ENCODE results near the gene CAB39L. TPM values are rescaled to one million over a fixed set of nuclear protein-coding genes. Genes with fewer than 3 reads are reported as not detected.

CAB39L gene
- total RNA-seq, 2 experiments from 2014 or later: 9.6 to 28.6 TPM

DNA sequence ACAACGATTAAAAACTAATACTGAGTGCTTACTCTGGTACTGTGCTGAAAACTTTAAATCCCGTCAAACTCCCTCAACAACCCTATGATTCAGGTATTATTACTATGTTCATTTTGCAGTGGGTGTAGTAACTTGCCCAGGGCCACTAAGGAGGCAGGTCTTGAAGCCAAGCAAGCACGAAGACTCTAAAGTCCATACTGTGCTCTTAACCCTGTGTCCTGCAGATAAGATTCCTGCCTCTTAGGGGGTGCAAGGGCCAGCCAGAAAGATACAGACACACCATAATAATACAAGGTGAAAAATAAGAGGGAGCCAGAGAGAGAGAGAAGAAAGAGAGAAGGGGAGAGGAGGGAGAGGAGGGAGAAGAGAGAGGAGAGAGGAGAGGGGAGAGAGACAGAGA is 100.6 kb downstream of the CAB39L start:
- Histone ChIP-seq H3K4me2 (ENCODE audit: low read length) (no peak overlapping the region), H3K9me2 (ENCODE audit: insufficient read depth, low read length) (no peaks in the 10 kb centered on the region), H3K36me3 (ENCODE audit: insufficient read depth, low read length) (peaks cover 49% of the 10 kb centered on the region), H3K27ac (ENCODE audit: low read depth, low read length, poor library complexity, severe bottlenecking) (no peak overlapping the region), H4K20me1 (ENCODE audit: insufficient read depth, low read length) (no peaks in the 10 kb centered on the region), H3K9me3 (ENCODE audit: low read length) (no peaks in the 10 kb centered on the region), H3K4me3 (ENCODE audit: low read depth, low read length, poor library complexity, severe bottlenecking) (no peak overlapping the region), H3K79me2 (ENCODE audit: insufficient read depth, low read depth, low read length) (no peaks in the 10 kb centered on the region), H3K4me1 (ENCODE audit: insufficient read depth, low read length, poor library complexity, severe bottlenecking) (no peaks in the 10 kb centered on the region), H2AFZ (ENCODE audit: low read length) (no peak overlapping the region)
- ChIA-PET CTCF (ENCODE audit: unreplicated experiment) (no interaction called here), POLR2A (interaction anchor here (0.6 kb wide), 2 partner anchors 32 to 135 kb away, joined by 3 read pairs; no protein-coding TSS in a partner anchor)
- BruUV-seq (replicated peaks): no TSS peak
- intact Hi-C loops (cut with micrococcal nuclease; ENCODE audit: unreplicated experiment): no loop called here
- TF ChIP-seq CTCF (conservative IDR thresholded peaks at IDR 0.05; ENCODE audit: low read length): no peak
- TF ChIP-seq EZH2phosphoT487 (IDR thresholded peaks at IDR 0.05; ENCODE audit: borderline replicate concordance, low read depth, low read length): no peak
- no peak for DNase-seq (ENCODE audit: low spot score)

DNA sequence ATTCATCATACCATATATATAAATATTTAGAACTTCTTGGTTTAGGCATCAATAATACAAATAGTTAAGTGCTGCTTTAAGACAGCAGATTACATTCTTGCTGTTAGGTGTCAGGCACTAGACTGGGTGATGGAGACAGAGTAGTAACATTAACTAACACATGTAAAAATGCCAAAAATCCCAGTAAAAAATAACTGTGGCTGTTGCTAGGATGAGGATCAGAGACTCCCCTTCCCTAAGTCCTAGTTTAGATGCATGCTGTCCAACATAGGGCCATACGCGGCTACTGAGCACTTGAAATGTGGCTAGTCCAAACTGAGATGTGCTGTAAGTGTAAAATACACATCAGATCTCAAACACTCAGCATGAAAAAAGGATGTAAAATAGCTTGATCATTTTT is 101.4 kb downstream of the CAB39L start:
- no TSS peak for BruUV-seq (replicated peaks)
- H4K20me1 ChIP-seq (ENCODE audit: insufficient read depth, low read length): no peaks in the 10 kb centered on the region
- no peak overlapping the region for H3K4me3 ChIP-seq (ENCODE audit: low read depth, low read length, poor library complexity, severe bottlenecking)
- H3K79me2 ChIP-seq (ENCODE audit: insufficient read depth, low read depth, low read length): no peaks in the 10 kb centered on the region
- H3K27ac ChIP-seq (ENCODE audit: low read depth, low read length, poor library complexity, severe bottlenecking): no peak overlapping the region
- TF ChIP-seq CTCF (conservative IDR thresholded peaks at IDR 0.05; ENCODE audit: low read length) (no peak), EZH2phosphoT487 (IDR thresholded peaks at IDR 0.05; ENCODE audit: borderline replicate concordance, low read depth, low read length) (no peak)
- ChIA-PET CTCF (ENCODE audit: unreplicated experiment) (no interaction called here), POLR2A (interaction anchor here (0.6 kb wide), 1 partner anchor 134 kb away, joined by 3 read pairs; no protein-coding TSS in a partner anchor)
- H3K9me2 ChIP-seq (ENCODE audit: insufficient read depth, low read length): no peaks in the 10 kb centered on the region
- H2AFZ ChIP-seq (ENCODE audit: low read length): no peak overlapping the region
- intact Hi-C loops (cut with micrococcal nuclease; ENCODE audit: unreplicated experiment): no loop called here
- H3K4me2 ChIP-seq (ENCODE audit: low read length): no peak overlapping the region
- DNase-seq (ENCODE audit: low spot score): no peak
- H3K4me1 ChIP-seq (ENCODE audit: insufficient read depth, low read length, poor library complexity, severe bottlenecking): no peaks in the 10 kb centered on the region
- H3K36me3 ChIP-seq (ENCODE audit: insufficient read depth, low read length): peaks cover 51% of the 10 kb centered on the region
- H3K9me3 ChIP-seq (ENCODE audit: low read length): no peaks in the 10 kb centered on the region

DNA sequence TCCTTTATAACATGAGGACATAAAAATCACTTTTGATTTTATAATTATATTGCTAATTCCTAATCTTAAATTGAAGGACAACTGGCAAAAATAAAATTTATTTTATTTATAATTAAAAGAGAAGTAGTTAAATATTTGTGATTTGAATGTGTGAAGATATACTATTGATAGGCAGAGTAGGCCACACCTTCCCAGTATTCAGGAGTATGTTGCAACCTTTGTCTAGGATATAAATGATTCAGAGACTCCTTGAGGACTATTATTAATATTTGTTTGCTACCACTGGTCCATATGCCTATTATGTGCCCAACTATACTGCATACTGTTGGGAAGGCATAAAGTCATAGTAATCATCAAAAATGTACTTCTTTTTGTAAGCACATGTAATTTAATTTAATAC is 101.9 kb downstream of the CAB39L start:
- ChIA-PET CTCF (ENCODE audit: unreplicated experiment) (no interaction called here), POLR2A (no interaction called here)
- no peak for DNase-seq (ENCODE audit: low spot score)
- intact Hi-C loops (cut with micrococcal nuclease; ENCODE audit: unreplicated experiment): no loop called here
- H3K4me2 ChIP-seq (ENCODE audit: low read length): no peak overlapping the region
- H3K27ac ChIP-seq (ENCODE audit: low read depth, low read length, poor library complexity, severe bottlenecking): no peak overlapping the region
- no TSS peak for BruUV-seq (replicated peaks)
- no peak for TF ChIP-seq EZH2phosphoT487 (IDR thresholded peaks at IDR 0.05; ENCODE audit: borderline replicate concordance, low read depth, low read length)
- no peak for TF ChIP-seq CTCF (conservative IDR thresholded peaks at IDR 0.05; ENCODE audit: low read length)
- H4K20me1 ChIP-seq (ENCODE audit: insufficient read depth, low read length): no peaks in the 10 kb centered on the region
- no peaks in the 10 kb centered on the region for H3K9me3 ChIP-seq (ENCODE audit: low read length)
- peaks cover 53% of the 10 kb centered on the region for H3K36me3 ChIP-seq (ENCODE audit: insufficient read depth, low read length)
- H2AFZ ChIP-seq (ENCODE audit: low read length): no peak overlapping the region
- H3K79me2 ChIP-seq (ENCODE audit: insufficient read depth, low read depth, low read length): no peaks in the 10 kb centered on the region
- no peaks in the 10 kb centered on the region for H3K4me1 ChIP-seq (ENCODE audit: insufficient read depth, low read length, poor library complexity, severe bottlenecking)
- H3K4me3 ChIP-seq (ENCODE audit: low read depth, low read length, poor library complexity, severe bottlenecking): no peak overlapping the region
- H3K9me2 ChIP-seq (ENCODE audit: insufficient read depth, low read length): no peaks in the 10 kb centered on the region
